Subcutaneous abdominal adipose tissue (tissue), 5 donors: ENCODE results near the gene RIMKLA.

ENCODE experiments used
- H3K27ac ChIP-seq: one replicate; pipeline ENCODE4 v1.7.0; 2013; ENCODE audit warnings: low read depth, mild to moderate bottlenecking, inconsistent platforms, low read length, moderate library complexity
- H3K27me3 ChIP-seq, 5 donors: one replicate each; pipeline ENCODE4 v1.7.0; 2013; ENCODE audit warnings: low read length in 5 of 5, inconsistent platforms in 1 of 5; ENCODE audit not compliant: control insufficient read depth in 5 of 5, insufficient read depth in 4 of 5
- H3K36me3 ChIP-seq, 5 donors: one replicate each; pipeline ENCODE4 v1.7.0; 2013; ENCODE audit warnings: low read length in 5 of 5; ENCODE audit not compliant: control insufficient read depth in 5 of 5, insufficient read depth in 5 of 5
- H3K4me1 ChIP-seq, 5 donors: one replicate each; pipeline ENCODE4 v1.7.0; 2013; ENCODE audit warnings: low read length in 5 of 5, mild to moderate bottlenecking in 3 of 5, moderate library complexity in 1 of 5; ENCODE audit not compliant: control insufficient read depth in 5 of 5, insufficient read depth in 5 of 5
- H3K4me3 ChIP-seq, 5 donors: one replicate each; pipeline ENCODE4 v1.7.0; 2013; ENCODE audit warnings: low read length in 5 of 5, low read depth in 1 of 5
- H3K9ac ChIP-seq, 5 donors: one replicate each; pipeline ENCODE4 v1.7.0; 2013; ENCODE audit warnings: low read length in 5 of 5, mild to moderate bottlenecking in 4 of 5, moderate library complexity in 3 of 5
- H3K9me3 ChIP-seq, 5 donors: one replicate each; pipeline ENCODE4 v1.7.0; 2013; ENCODE audit warnings: low read length in 5 of 5; ENCODE audit not compliant: control insufficient read depth in 5 of 5
- donor health status: healthy.
- donor health status: healthy.
- donor health status: healthy.
- donor health status: healthy.
- donor health status: healthy.

The RIMKLA gene

DNA sequence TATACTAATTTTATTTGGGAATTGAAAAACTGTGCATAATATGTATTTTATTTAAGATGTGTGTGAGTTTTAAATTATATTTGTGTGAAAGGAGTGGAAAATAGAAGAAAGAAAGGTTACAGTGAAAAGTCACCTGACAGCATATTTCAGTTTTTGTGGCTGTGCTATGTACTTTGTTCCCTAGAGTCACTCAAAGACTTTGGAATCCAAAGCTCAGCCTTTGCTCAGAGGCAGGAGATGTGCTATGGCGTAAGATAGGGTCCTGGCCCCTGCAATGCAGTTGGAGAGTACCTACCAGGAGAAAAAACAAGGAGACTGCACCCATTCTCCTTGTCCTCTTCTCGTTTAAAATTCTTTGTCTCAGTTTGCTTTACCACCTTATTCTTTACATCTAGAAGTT, 85.4 kb downstream of the RIMKLA start:
- no peak overlapping the region for H3K4me3 ChIP-seq
- H3K9ac ChIP-seq = no peak overlapping the region
- no peaks in the 10 kb centered on the region for H3K9me3 ChIP-seq
- peaks cover 0 to 2% (median 1%) of the 10 kb centered on the region in 5 donors for H3K36me3 ChIP-seq
- no peaks in the 10 kb centered on the region for H3K27me3 ChIP-seq
- H3K4me1 ChIP-seq = peaks cover 3 to 16% (median 14%) of the 10 kb centered on the region in 5 donors
- H3K27ac ChIP-seq = no peak overlapping the region

DNA sequence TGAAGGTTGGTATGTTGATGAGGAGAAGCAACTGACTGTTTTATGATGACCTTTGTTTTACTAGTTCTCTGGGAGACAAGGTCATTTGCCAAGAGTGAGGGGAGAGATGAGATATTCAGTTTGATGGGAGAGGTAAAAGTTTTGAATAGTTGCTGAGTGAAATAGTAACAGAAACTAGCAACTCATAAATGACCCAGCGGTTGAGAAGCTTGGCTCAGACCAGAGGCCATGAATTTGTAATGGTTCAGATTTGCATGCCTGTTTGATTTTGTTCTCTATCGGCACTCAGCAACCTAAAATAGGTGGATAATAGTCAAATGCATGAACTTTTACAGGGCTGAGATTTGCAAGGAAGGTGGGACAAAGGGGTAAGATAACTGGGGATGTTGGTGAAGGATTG, 89.1 kb downstream of the RIMKLA start:
- Histone ChIP-seq H3K4me1 (no peaks in the 10 kb centered on the region), H3K9me3 (no peaks in the 10 kb centered on the region), H3K27me3 (no peaks in the 10 kb centered on the region), H3K9ac (no peak overlapping the region), H3K36me3 (peaks cover 0 to 3% (median 0%) of the 10 kb centered on the region in 5 donors), H3K4me3 (no peak overlapping the region), H3K27ac (no peak overlapping the region)
